ENCODE data around the gene FBXO44.

DNA sequence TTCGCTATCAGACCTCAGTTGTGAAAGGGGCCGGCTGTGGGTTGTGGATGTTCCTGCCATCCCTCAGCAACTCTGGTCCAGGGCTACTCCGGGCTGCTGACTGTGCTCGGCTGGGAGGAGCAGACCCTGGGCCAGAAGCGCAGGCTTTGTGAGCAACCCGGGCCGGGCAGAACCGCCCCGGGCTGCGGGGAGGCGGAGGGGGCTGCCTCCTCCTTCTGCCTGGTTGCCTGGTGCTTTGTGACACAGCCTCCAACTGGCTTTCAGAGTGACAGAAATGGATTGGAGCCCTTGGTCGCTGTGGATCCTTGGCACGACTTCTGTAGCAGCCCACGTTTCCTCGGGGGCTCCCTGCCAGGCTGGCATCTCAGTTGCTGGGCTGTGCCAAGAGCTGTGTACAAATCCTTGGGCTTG lies 46.9 kb downstream of the FBXO44 start:
- TF ChIP-seq, protein P1, sequence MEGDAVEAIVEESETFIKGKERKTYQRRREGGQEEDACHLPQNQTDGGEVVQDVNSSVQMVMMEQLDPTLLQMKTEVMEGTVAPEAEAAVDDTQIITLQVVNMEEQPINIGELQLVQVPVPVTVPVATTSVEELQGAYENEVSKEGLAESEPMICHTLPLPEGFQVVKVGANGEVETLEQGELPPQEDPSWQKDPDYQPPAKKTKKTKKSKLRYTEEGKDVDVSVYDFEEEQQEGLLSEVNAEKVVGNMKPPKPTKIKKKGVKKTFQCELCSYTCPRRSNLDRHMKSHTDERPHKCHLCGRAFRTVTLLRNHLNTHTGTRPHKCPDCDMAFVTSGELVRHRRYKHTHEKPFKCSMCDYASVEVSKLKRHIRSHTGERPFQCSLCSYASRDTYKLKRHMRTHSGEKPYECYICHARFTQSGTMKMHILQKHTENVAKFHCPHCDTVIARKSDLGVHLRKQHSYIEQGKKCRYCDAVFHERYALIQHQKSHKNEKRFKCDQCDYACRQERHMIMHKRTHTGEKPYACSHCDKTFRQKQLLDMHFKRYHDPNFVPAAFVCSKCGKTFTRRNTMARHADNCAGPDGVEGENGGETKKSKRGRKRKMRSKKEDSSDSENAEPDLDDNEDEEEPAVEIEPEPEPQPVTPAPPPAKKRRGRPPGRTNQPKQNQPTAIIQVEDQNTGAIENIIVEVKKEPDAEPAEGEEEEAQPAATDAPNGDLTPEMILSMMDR (conservative IDR thresholded peaks at IDR 0.05 in 1 of 2, IDR thresholded peaks at IDR 0.05 in 1 of 2; ENCODE audit: low read depth in 1 of 2, low read length in 2 of 2), result no peak
- no peak for TF ChIP-seq EZH2 (IDR thresholded peaks at IDR 0.05; ENCODE audit: low read length, missing control alignments)
